Glutamatergic neuron (in vitro differentiated cells): ENCODE results near the gene CASKIN1. TPM values are rescaled to one million over a fixed set of nuclear protein-coding genes. Genes with fewer than 3 reads are reported as not detected.

Experiments used
- DNase-seq: peaks from one replicate; pipeline ENCODE4 v3.0.0; 2022
- H3K27ac Mint-ChIP-seq: one replicate; pipeline ENCODE4 v1.8.0; 2020; ENCODE audit warnings: mild to moderate bottlenecking, mixed read lengths, inconsistent platforms; ENCODE audit not compliant: unreplicated experiment
- H3K27me3 Mint-ChIP-seq: one replicate; pipeline ENCODE4 v1.8.0; 2020; ENCODE audit warnings: mild to moderate bottlenecking, moderate library complexity, mixed read lengths, inconsistent platforms; ENCODE audit not compliant: unreplicated experiment
- H3K36me3 Mint-ChIP-seq: one replicate; pipeline ENCODE4 v1.8.0; 2020; ENCODE audit warnings: mild to moderate bottlenecking, mixed read lengths, inconsistent platforms; ENCODE audit not compliant: unreplicated experiment
- H3K4me1 Mint-ChIP-seq: one replicate; pipeline ENCODE4 v1.8.0; 2020; ENCODE audit warnings: mild to moderate bottlenecking, low read depth, mixed read lengths, inconsistent platforms; ENCODE audit not compliant: unreplicated experiment
- H3K4me3 Mint-ChIP-seq: one replicate; pipeline ENCODE4 v1.8.0; 2020; ENCODE audit warnings: mild to moderate bottlenecking, mixed read lengths, inconsistent platforms; ENCODE audit not compliant: unreplicated experiment
- H3K9me3 Mint-ChIP-seq: one replicate; pipeline ENCODE4 v1.8.0; 2020; ENCODE audit warnings: mild to moderate bottlenecking, moderate library complexity, mixed read lengths, inconsistent platforms; ENCODE audit not compliant: unreplicated experiment
- CTCF ChIP-seq: fragments of 200-600 bp; sonication (generic); IDR thresholded peaks from one replicate; pipeline ENCODE4 v1.5.0; 2021; ENCODE audit not compliant: partially characterized antibody, unreplicated experiment
- total RNA-seq: library from RNA; stranded (reverse); fragmentation: NEBNext Ultra II Directional; extraction: Animal tissue kit (Norgen Biotek cat#: 25700); gene quantifications from one replicate; pipeline ENCODE4 v1.2.1, GENCODE V29; 2021; ENCODE audit not compliant: unreplicated experiment

The CASKIN1 gene
- total RNA-seq, 1 donor from 2014 or later, result 31.6 TPM

GRCh38 chr16:2187212-2187611, 9.2 kb downstream of the CASKIN1 start:
- Mint-ChIP-seq H3K4me3 (no peak overlapping the region), H3K36me3 (no peaks in the 10 kb centered on the region), H3K27me3 (peaks cover 3% of the 10 kb centered on the region), H3K27ac (no peak overlapping the region), H3K4me1 (no peaks in the 10 kb centered on the region), H3K9me3 (peaks cover 4% of the 10 kb centered on the region)
- no peak for DNase-seq
- TF ChIP-seq CTCF, result no peak

GRCh38 chr16:2186505-2186904, 9.9 kb downstream of the CASKIN1 start:
- no peak overlapping the region for H3K27ac Mint-ChIP-seq
- no peak for DNase-seq
- H3K27me3 Mint-ChIP-seq, result peaks cover 2% of the 10 kb centered on the region
- H3K4me3 Mint-ChIP-seq, result no peak overlapping the region
- H3K9me3 Mint-ChIP-seq, result peaks cover 5% of the 10 kb centered on the region
- no peaks in the 10 kb centered on the region for H3K36me3 Mint-ChIP-seq
- TF ChIP-seq CTCF, result no peak
- peaks cover 1% of the 10 kb centered on the region for H3K4me1 Mint-ChIP-seq

DNA sequence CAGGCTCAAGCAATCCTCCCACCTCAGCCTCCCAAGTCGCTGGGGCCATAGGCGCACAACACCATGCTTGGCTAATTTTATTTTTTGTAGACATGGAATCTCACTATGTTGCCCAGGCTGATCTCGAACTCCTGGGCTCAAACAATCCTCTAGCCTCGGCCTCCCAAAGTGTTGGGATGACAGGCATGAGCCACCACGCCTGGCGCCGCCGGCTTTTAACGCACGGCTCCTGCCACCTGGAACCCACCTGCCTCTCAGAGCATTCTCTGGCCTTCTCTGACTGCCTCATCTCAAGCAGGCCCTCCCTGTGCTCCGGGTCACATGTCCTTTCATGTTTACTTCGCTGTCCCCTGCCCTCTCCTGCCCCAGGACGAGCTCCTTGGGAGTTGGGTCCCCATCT, 10.3 kb downstream of the CASKIN1 start:
- H3K4me1 Mint-ChIP-seq, result peaks cover 1% of the 10 kb centered on the region
- no peak overlapping the region for H3K4me3 Mint-ChIP-seq
- H3K27ac Mint-ChIP-seq, result no peak overlapping the region
- TF ChIP-seq CTCF, result no peak
- H3K9me3 Mint-ChIP-seq, result peaks cover 5% of the 10 kb centered on the region
- no peaks in the 10 kb centered on the region for H3K27me3 Mint-ChIP-seq
- no peak for DNase-seq
- H3K36me3 Mint-ChIP-seq, result no peaks in the 10 kb centered on the region

GRCh38 chr16:2184962-2185361, 11.4 kb downstream of the CASKIN1 start:
- no peak for DNase-seq
- Mint-ChIP-seq H3K9me3 (peaks cover 5% of the 10 kb centered on the region), H3K4me1 (peaks cover 1% of the 10 kb centered on the region), H3K27me3 (no peaks in the 10 kb centered on the region), H3K36me3 (no peaks in the 10 kb centered on the region), H3K27ac (no peak overlapping the region), H3K4me3 (no peak overlapping the region)
- TF ChIP-seq CTCF, result no peak

GRCh38 chr16:2184346-2184745, 12.1 kb downstream of the CASKIN1 start:
- DNase-seq, result no peak
- TF ChIP-seq CTCF, result no peak
- H3K4me1 Mint-ChIP-seq, result peaks cover 1% of the 10 kb centered on the region
- no peaks in the 10 kb centered on the region for H3K27me3 Mint-ChIP-seq
- no peak overlapping the region for H3K27ac Mint-ChIP-seq
- H3K9me3 Mint-ChIP-seq, result peaks cover 5% of the 10 kb centered on the region
- H3K4me3 Mint-ChIP-seq, result no peak overlapping the region
- no peaks in the 10 kb centered on the region for H3K36me3 Mint-ChIP-seq
